Measurements from ENCODE around the gene POU2AF1.

DNA sequence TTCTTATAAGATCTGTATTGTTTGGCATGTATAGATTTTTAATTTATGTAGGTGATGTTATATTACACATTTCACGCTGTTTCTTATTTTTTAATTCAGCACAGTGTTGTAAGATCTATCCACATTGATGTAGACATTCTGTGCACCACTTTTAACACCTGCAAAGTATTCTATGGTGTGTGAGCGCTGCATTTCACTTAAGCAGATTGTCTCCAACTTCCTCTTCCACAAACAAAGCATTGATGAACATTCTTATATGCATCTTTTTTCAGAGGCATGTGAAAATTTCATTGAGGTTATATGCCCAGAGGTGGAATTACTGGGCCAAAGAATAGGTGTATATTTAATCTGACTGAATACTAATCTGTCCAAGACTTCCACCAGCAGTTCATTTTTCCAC, 3.4 kb upstream of the POU2AF1 start:
- TF ChIP-seq ZFP3 (CRISPR knock-in tag; IDR thresholded peaks at IDR 0.05): no peak
- TF ChIP-seq ARNTL (CRISPR knock-in tag; IDR thresholded peaks at IDR 0.05; ENCODE audit: borderline replicate concordance, low read depth): no peak
- TF ChIP-seq BACH2 (CRISPR knock-in tag; IDR thresholded peaks at IDR 0.05; ENCODE audit: borderline replicate concordance): no peak
- no peak for TF ChIP-seq CREB5 (CRISPR knock-in tag; IDR thresholded peaks at IDR 0.05; ENCODE audit: low read depth)
- TF ChIP-seq SNAI2 (CRISPR knock-in tag; IDR thresholded peaks at IDR 0.05): no peak
- TF ChIP-seq TCF4 (CRISPR knock-in tag; IDR thresholded peaks at IDR 0.05; ENCODE audit: borderline replicate concordance): no peak
- TF ChIP-seq PATZ1 (CRISPR knock-in tag; IDR thresholded peaks at IDR 0.05; ENCODE audit: borderline replicate concordance): no peak
- TF ChIP-seq ISL1 (CRISPR knock-in tag; IDR thresholded peaks at IDR 0.05): no peak

Measured in SK-N-SH treated with all-trans-retinoic acid at 6 μM for 48 hours (cell line).